ENCODE measurements around the gene PRMT7.

PRMT7 gene

GRCh38 chr16:68373528-68374245 is 62.9 kb downstream of the PRMT7 start:
- ChIA-PET POLR2A (interaction anchor here (0.6 kb wide), 1 partner anchor 25 kb away, joined by 3 read pairs; no protein-coding TSS in a partner anchor), CTCF (interaction anchor here (1.0 to 3.7 kb wide), 5 partner anchors 8 to 110 kb away, joined by 3 to 12 read pairs (median 5); partner anchors contain the start of gene SLC7A6)
- no peak for TF ChIP-seq CTCF (IDR thresholded peaks at IDR 0.05; ENCODE audit: control extremely low read depth, extremely low read depth, low read depth, missing control alignments)
- DNase-seq (ENCODE audit: extremely low spot score), result no peak

- DNase-seq (ENCODE audit: extremely low spot score), result no peak
- CTCF ChIA-PET, result interaction anchor here (1.0 to 3.7 kb wide), 3 partner anchors 22 to 70 kb away, joined by 3 to 12 read pairs (median 3); no protein-coding TSS in a partner anchor
- TF ChIP-seq CTCF (IDR thresholded peaks at IDR 0.05; ENCODE audit: control extremely low read depth, extremely low read depth, low read depth, missing control alignments), result no peak
- POLR2A ChIA-PET, result no interaction called here
Observed at GRCh38 chr16:68374246-68374805, 63.5 kb downstream of the PRMT7 start.

GRCh38 chr16:68374961-68375660 is 64.3 kb downstream of the PRMT7 start:
- no peak for TF ChIP-seq CTCF (IDR thresholded peaks at IDR 0.05; ENCODE audit: control extremely low read depth, extremely low read depth, low read depth, missing control alignments)
- DNase-seq (ENCODE audit: extremely low spot score), result no peak
- ChIA-PET CTCF (interaction anchor here (1.1 to 3.7 kb wide), 3 partner anchors 9 to 36 kb away, joined by 3 to 12 read pairs (median 4); no protein-coding TSS in a partner anchor), POLR2A (no interaction called here)

- CTCF ChIA-PET, result interaction anchor here (0.6 to 3.7 kb wide), 4 partner anchors 8 to 134 kb away, joined by 3 to 12 read pairs (median 4); no protein-coding TSS in a partner anchor
- no peak for TF ChIP-seq CTCF (IDR thresholded peaks at IDR 0.05; ENCODE audit: control extremely low read depth, extremely low read depth, low read depth, missing control alignments)
- no peak for DNase-seq (ENCODE audit: extremely low spot score)
- POLR2A ChIA-PET, result no interaction called here
Observed at GRCh38 chr16:68375801-68376536, 65.2 kb downstream of the PRMT7 start.

- ChIA-PET CTCF (interaction anchor here (0.6 to 1.6 kb wide), 4 partner anchors 8 to 134 kb away, joined by 3 to 4 read pairs (median 3); no protein-coding TSS in a partner anchor), POLR2A (no interaction called here)
- no peak for DNase-seq (ENCODE audit: extremely low spot score)
- no peak for TF ChIP-seq CTCF (IDR thresholded peaks at IDR 0.05; ENCODE audit: control extremely low read depth, extremely low read depth, low read depth, missing control alignments)
Observed at GRCh38 chr16:68376590-68376989, 65.8 kb downstream of the PRMT7 start.

- no peak for TF ChIP-seq CTCF (IDR thresholded peaks at IDR 0.05; ENCODE audit: control extremely low read depth, extremely low read depth, low read depth, missing control alignments)
- no peak for DNase-seq (ENCODE audit: extremely low spot score)
- POLR2A ChIA-PET, result no interaction called here
- CTCF ChIA-PET, result interaction anchor here (1.0 to 2.1 kb wide), 3 partner anchors 9 to 133 kb away, joined by 3 to 8 read pairs (median 3); no protein-coding TSS in a partner anchor
Observed at GRCh38 chr16:68377221-68377620, 66.4 kb downstream of the PRMT7 start.

Measured in GM10248 (cell line).